ENCODE measurements around the gene DENND11. TPM values are rescaled to one million over a fixed set of nuclear protein-coding genes. Genes with fewer than 3 reads are reported as not detected.

Gene DENND11
- polyA plus RNA-seq, 2 of the 4 experiments (the other 2 are of a cell fraction): 7.1 to 11.5 TPM

- peaks cover 46% of the 10 kb centered on the region for H3K4me1 ChIP-seq
Observed at GRCh38 chr7:141704741-141705140, 2.8 kb upstream of the DENND11 start.

GRCh38 chr7:141704112-141704511, 2.1 kb upstream of the DENND11 start:
- Histone ChIP-seq H3K9me3 (no peaks in the 10 kb centered on the region), H3K27ac (peak overlapping the region in 1 of 2 experiments; percentile 64; a peak in 2 of 6 replicates), H3K4me2 (peak overlapping the region; percentile 88), H3K4me1 (peaks cover 47% of the 10 kb centered on the region), H3K4me3 (no peak overlapping the region)
- FAIRE-seq (no peak), DNase-seq (ENCODE audit: low read depth in 1 of 2, low spot score in 1 of 2) (peak in 1 of 2 experiments; percentile 27), ATAC-seq (no peak; a peak in 1 of 6 replicates)
- POLR2A ChIA-PET: no interaction called here
- WGBS (ENCODE audit: missing lambda C conversion rate): 4% methylated on average over 3 of the region's 3 CpGs
- no peak for TF ChIP-seq RFX5 (IDR thresholded peaks at IDR 0.05)
- peak; percentile 77; the same call in 1 of the 2 replicates for TF ChIP-seq GATA3 (IDR thresholded peaks at IDR 0.05; ENCODE audit: borderline replicate concordance)
- 0 out of 2 replicates have a peak, but pooled peaks have one; percentile 18 for TF ChIP-seq MAX (IDR thresholded peaks at IDR 0.05)
- no peak for TF ChIP-seq HOXB5 (CRISPR knock-in tag; IDR thresholded peaks at IDR 0.05)
- TF ChIP-seq EP300 (IDR thresholded peaks at IDR 0.05): no peak
- CTCF ChIA-PET: interaction anchor here (1.0 to 3.0 kb wide), 2 partner anchors 34 to 416 kb away, joined by 3 to 14 read pairs; partner anchors contain the start of gene SSBP1

More at GRCh38 chr7:141704741-141705140, 2.8 kb upstream of the DENND11 start:
- Histone ChIP-seq H3K4me3 (0 out of 3 replicates have a peak overlapping the region, but pooled peaks have one; percentile 8), H3K9me3 (no peaks in the 10 kb centered on the region), H3K27ac (peak overlapping the region; percentile 46 to 64), H3K4me2 (peak overlapping the region; percentile 88)
- ATAC-seq (peak in 1 of 2 experiments; percentile 12; a peak in 2 of 6 replicates), DNase-seq (ENCODE audit: low read depth in 1 of 2, low spot score in 1 of 2) (no peak), FAIRE-seq (no peak)
- ChIA-PET POLR2A (interaction anchor here (1.6 kb wide), 1 partner anchor 33 kb away, joined by 4 read pairs; the partner anchor contains the start of gene SSBP1), CTCF (interaction anchor here (1.0 to 3.0 kb wide), 2 partner anchors 33 to 417 kb away, joined by 3 to 14 read pairs; partner anchors contain the start of gene SSBP1)
- TF ChIP-seq RAD21 (conservative IDR thresholded peaks at IDR 0.05 in 1 of 2, IDR thresholded peaks at IDR 0.05 in 1 of 2) (no peak), FOSB (CRISPR knock-in tag; IDR thresholded peaks at IDR 0.05) (no peak), TP53 (CRISPR knock-in tag; IDR thresholded peaks at IDR 0.05) (no peak), NPAS2 (CRISPR knock-in tag; IDR thresholded peaks at IDR 0.05; ENCODE audit: borderline replicate concordance) (no peak)
- 38% methylated on average over 5 of the region's 5 CpGs for WGBS (ENCODE audit: missing lambda C conversion rate)

GRCh38 chr7:141702892-141703291, 926 bp upstream of the DENND11 start:
- TF ChIP-seq EHMT2 (IDR thresholded peaks at IDR 0.05; ENCODE audit: low read depth): no peak
- no peak for TF ChIP-seq PBX3 (IDR thresholded peaks at IDR 0.05)
- no peak for TF ChIP-seq REST (IDR thresholded peaks at IDR 0.05)
- TF ChIP-seq RNF2 (IDR thresholded peaks at IDR 0.05; ENCODE audit: borderline replicate concordance, low read depth): no peak
- TF ChIP-seq MAFK (IDR thresholded peaks at IDR 0.05; ENCODE audit: partially characterized antibody): no peak
- no peak for ATAC-seq
- FAIRE-seq: no peak
- CTCF ChIA-PET: interaction anchor here (0.6 to 3.0 kb wide), 4 partner anchors 29 to 53 kb away, joined by 3 to 14 read pairs (median 3); partner anchors contain the start of gene SSBP1
- POLR2A ChIA-PET: interaction anchor here (2.5 kb wide), 1 partner anchor 35 kb away, joined by 16 read pairs; the partner anchor contains the start of gene SSBP1
- Histone ChIP-seq H3K9me3 (no peaks in the 10 kb centered on the region), H3K27ac (peak overlapping the region in 1 of 2 experiments; percentile 85; a peak in 2 of 6 replicates), H3K4me3 (peak overlapping the region; percentile 85; the same call in 2 of the 3 replicates), H3K4me2 (peak overlapping the region; percentile 88), H3K4me1 (peaks cover 59% of the 10 kb centered on the region)
- 78% methylated on average over 4 of the region's 4 CpGs for WGBS (ENCODE audit: missing lambda C conversion rate)
- no peak for DNase-seq (ENCODE audit: low read depth in 1 of 2, low spot score in 1 of 2)

Measured in A549 (cell line).